Pancreas (tissue), 10 donors: ENCODE measurements around the gene TNNI2. TPM values are rescaled to one million over a fixed set of nuclear protein-coding genes. Genes with fewer than 3 reads are reported as not detected.
A peak's percentile ranks its signal among the peaks of the same experiment; 100 is the strongest.

Experiments
- ATAC-seq, 4 donors: fragments of 200-7000 bp; cut with Tn5 transposase; one replicate each; pipeline versions ENCODE4 v1.8.0 to v1.9.1; 2020; ENCODE audit warnings: mild to moderate bottlenecking in 4 of 4, moderate library complexity in 4 of 4
- DNase-seq, 6 donors: peaks; one replicate each; pipeline ENCODE4 v3.0.0-alpha.2; 2020
- FAIRE-seq: peaks from 2 replicates; lab custom pipeline; 2012; peaks lifted over from hg19 to GRCh38; lab: Jason Lieb, UNC
- H3K27ac ChIP-seq, 4 donors: fragments of 200-600 bp; sonication (generic); 1 replicate in 3 of 4; 2 replicates in 1 of 4; pipeline versions ENCODE4 v1.5.0 to v1.8.0; 2020
- H3K27me3 ChIP-seq, 4 donors: fragments of 200-600 bp; one replicate each; pipeline ENCODE4 v1.8.0; 2021
- H3K36me3 ChIP-seq, 3 donors: fragments of 200-600 bp; sonication (generic) in 1 of 3; one replicate each; pipeline versions ENCODE4 v1.5.0 to v1.8.0; 2020 to 2021
- H3K4me1 ChIP-seq, 3 donors: fragments of 200-600 bp; one replicate each; pipeline ENCODE4 v1.8.0; 2021
- H3K4me3 ChIP-seq, 4 donors: fragments of 200-600 bp; sonication (generic) in 2 of 4; one replicate each; pipeline versions ENCODE4 v1.5.0 to v1.8.0; 2020 to 2021
- H3K9me3 ChIP-seq, 4 donors: fragments of 200-600 bp; one replicate each; pipeline ENCODE4 v1.8.0; 2021
- WGBS, 2 donors: extraction: QIAGEN DNeasy Blood & Tissue Kit; methylation state at CpG; one replicate each; pipeline ENCODE4 v1.1.7; 2013; 5-methylcytosine and 5-hydroxymethylcytosine counted together
- intact Hi-C, 3 donors: fragments of 100-400 bp; cut with DNase I; formaldehyde crosslinking; loops; one replicate each; pipeline versions ENCODE4 v1.11.1 to v1.14.2; 2022
- polyA plus RNA-seq, 2 donors: library from polyadenylated mRNA; stranded (reverse); fragments of 200-250 nt; gene quantifications; one replicate each; pipeline ENCODE4 v1.2.3, GENCODE V29; 2013
- total RNA-seq, 6 donors: library from RNA; stranded (reverse); fragmentation: NEBNext Ultra II Directional in 4 of 6; extraction: Animal tissue kit (Norgen Biotek cat#: 25700) in 4 of 6; gene quantifications; one replicate each; pipeline versions ENCODE4 v1.2.1 to v1.2.4, GENCODE V29; 2021 to 2023
- TF ChIP-seq, protein P1 (sequence below), 4 donors: fragments of 200-600 bp; sonication (generic) in 3 of 4; IDR thresholded peaks; one replicate each; pipeline versions ENCODE4 v1.5.0 to v1.8.0; 2021; ENCODE audit warnings: antibody characterized with exemption in 4 of 4
- donor health status: healthy with polysubstance abuse.
- donor health status: DM: no; HTN: no; CAD: no; lungs with moderate emphysema.
- donor health status: DM: no; HTN: no; CAD: no.
- donor health status: control.
- donor health status: control.
- donor health status: Bipolar disorder and iron deficiency.
- donor health status: DM: yes; HTN: yes; CAD: no.
- donor health status: DM: no; HTN: no; CAD: no.
- donor health status: DM: no; HTN: no; CAD: no.
- donor health status: DM: yes; HTN: yes; CAD: no.

The TNNI2 gene
- total and polyA plus RNA-seq, 8 donors: 2.5 to 57.4 (median 6.6) TPM; not detected in 1

DNA sequence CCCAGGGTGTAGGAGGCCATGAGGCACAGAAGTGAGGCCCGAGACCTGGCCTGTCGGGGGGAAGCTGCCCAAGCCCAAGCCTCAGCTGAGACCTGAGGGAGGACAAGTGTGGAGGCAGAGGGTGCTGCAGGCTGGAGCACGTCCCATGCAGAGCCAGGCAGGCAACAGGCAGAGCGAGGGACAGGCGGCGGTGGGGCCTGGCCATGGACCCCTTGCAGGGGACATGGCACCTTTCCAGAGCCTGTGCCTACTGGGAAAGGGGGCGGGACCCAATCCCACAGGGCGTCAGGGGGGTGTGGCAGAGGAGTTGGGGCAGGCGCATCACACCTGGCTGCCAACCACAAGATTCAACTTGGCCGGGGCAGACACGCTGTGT is 4.3 kb downstream of the TNNI2 start:
- Histone ChIP-seq H3K9me3 (no peaks in the 10 kb centered on the region), H3K36me3 (no peaks in the 10 kb centered on the region), H3K27ac (peak overlapping the region; percentile 83 to 97 (median 94)), H3K27me3 (no peaks in the 10 kb centered on the region), H3K4me3 (no peak overlapping the region), H3K4me1 (peaks cover 27 to 58% (median 54%) of the 10 kb centered on the region in 3 donors)
- 51 to 56% methylated on average over 10 to 11 of the region's 11 CpGs for WGBS, 2 donors
- TF ChIP-seq, protein P1, sequence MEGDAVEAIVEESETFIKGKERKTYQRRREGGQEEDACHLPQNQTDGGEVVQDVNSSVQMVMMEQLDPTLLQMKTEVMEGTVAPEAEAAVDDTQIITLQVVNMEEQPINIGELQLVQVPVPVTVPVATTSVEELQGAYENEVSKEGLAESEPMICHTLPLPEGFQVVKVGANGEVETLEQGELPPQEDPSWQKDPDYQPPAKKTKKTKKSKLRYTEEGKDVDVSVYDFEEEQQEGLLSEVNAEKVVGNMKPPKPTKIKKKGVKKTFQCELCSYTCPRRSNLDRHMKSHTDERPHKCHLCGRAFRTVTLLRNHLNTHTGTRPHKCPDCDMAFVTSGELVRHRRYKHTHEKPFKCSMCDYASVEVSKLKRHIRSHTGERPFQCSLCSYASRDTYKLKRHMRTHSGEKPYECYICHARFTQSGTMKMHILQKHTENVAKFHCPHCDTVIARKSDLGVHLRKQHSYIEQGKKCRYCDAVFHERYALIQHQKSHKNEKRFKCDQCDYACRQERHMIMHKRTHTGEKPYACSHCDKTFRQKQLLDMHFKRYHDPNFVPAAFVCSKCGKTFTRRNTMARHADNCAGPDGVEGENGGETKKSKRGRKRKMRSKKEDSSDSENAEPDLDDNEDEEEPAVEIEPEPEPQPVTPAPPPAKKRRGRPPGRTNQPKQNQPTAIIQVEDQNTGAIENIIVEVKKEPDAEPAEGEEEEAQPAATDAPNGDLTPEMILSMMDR (IDR thresholded peaks at IDR 0.05): no peak
- intact Hi-C loops: no loop called here
- peak in 2 of 6 donors; percentile 63 for DNase-seq
- FAIRE-seq: no peak
- peak; percentile 6 to 23 (median 16) for ATAC-seq

DNA sequence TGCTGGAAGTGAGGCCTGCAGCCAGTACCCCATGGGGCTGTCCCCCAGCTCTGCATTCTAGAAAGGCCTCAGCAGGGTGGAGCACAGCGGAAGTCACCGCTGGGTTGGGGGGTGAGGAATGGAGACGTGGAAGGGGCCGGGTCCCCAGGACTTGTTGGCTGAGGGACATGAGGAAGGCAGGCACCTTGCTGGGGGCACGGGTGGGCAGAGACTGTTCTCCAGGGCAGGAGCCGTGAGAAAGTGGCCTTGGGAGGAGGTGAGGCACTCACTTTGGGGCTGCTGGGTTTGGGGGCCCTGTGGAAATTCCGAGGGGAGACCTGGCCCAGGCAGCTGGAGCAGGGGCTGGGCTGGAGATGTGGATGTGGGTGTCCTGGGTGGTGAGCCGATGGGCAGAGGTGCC is 5.0 kb downstream of the TNNI2 start:
- ATAC-seq: no peak

DNA sequence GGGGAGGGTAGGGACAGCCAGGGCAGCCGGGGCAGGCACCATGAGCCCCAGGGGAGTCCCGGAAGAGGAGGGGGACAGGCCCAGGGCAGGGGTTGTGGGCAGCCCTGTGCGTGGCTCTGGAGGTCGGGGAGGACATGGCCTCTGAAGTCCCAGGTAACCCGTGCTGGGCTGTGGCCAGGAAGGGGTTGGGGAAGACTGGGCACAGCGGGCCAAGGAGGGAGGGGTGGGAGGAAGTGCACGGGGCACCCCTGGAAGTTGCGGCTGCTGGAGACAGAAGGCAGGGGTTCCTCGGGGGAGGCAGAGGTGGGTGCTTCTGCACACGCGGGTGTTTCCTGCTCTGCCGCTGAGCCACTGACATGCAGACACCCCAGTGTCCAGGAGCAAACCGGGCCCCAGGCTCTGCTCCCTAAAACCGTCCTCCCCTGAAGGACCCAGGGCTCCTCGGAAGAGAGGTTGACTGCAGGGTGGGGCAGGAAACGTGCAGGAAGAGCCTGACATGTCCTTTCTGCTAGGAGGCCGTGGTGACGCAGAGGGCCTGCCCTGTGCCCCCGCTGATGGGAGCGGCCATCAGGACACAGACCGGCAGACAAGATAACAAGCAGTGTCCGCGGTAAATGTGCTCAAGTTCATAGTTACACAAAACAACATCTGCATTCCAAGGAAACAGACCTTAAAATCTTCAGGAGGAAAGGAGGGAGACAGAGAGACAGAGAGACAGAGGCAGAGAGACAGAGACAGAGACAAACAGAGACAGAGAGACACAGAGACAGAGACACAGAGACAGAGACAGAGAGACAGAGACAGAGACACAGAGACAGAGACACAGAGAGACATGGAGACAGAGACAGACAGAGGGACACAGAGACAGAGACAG is 5.7 kb downstream of the TNNI2 start:
- peaks cover 27 to 54% (median 54%) of the 10 kb centered on the region in 3 donors for H3K4me1 ChIP-seq
- WGBS, 2 donors: 58 to 75% methylated on average over 23 of the region's 23 CpGs
- intact Hi-C loops: no loop called here
- H3K27ac ChIP-seq: peak overlapping the region; percentile 83 to 97 (median 94)
- H3K27me3 ChIP-seq: no peaks in the 10 kb centered on the region
- peak in 3 of 6 donors; percentile 51 to 79 (median 59) for DNase-seq
- no peaks in the 10 kb centered on the region for H3K36me3 ChIP-seq
- H3K4me3 ChIP-seq: no peak overlapping the region
- TF ChIP-seq, protein P1 (IDR thresholded peaks at IDR 0.05): no peak
- no peak for ATAC-seq
- no peak for FAIRE-seq
- no peaks in the 10 kb centered on the region for H3K9me3 ChIP-seq

More for the DNA sequence above, 5.0 kb downstream of the TNNI2 start:
- H3K4me1 ChIP-seq: peaks cover 27 to 58% (median 54%) of the 10 kb centered on the region in 3 donors
- H3K9me3 ChIP-seq: no peaks in the 10 kb centered on the region
- no peak overlapping the region for H3K4me3 ChIP-seq
- H3K27ac ChIP-seq: peak overlapping the region; percentile 83 to 97 (median 94)
- FAIRE-seq (no peak), DNase-seq (peak in 3 of 6 donors; percentile 49 to 60 (median 55))
- no peaks in the 10 kb centered on the region for H3K36me3 ChIP-seq
- WGBS, 2 donors: 78 to 90% methylated on average over 8 of the region's 8 CpGs
- H3K27me3 ChIP-seq: no peaks in the 10 kb centered on the region
- intact Hi-C loops: no loop called here
- TF ChIP-seq, protein P1 (IDR thresholded peaks at IDR 0.05): no peak

DNA sequence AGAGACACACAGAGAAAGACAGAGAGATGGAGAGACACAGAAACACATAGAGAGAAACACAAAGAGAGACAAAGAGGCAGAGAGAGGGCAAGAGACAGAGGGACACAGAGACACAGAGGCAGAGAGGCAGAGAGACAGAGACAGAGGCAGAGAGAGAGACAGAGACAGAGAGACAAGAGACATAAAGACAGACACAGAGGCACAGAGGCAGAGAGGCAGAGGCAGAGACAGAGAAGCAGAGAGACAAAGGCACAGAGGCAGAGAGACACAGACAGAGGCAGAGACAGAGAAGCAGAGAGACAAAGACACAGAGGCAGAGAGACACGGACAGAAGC is 6.3 kb downstream of the TNNI2 start:
- ATAC-seq (no peak), FAIRE-seq (no peak), DNase-seq (peak in 1 of 6 donors; percentile 4)
- no peaks in the 10 kb centered on the region for H3K36me3 ChIP-seq
- H3K4me3 ChIP-seq: no peak overlapping the region
- H3K9me3 ChIP-seq: no peaks in the 10 kb centered on the region
- H3K4me1 ChIP-seq: peaks cover 27 to 54% (median 53%) of the 10 kb centered on the region in 3 donors
- TF ChIP-seq, protein P1 (IDR thresholded peaks at IDR 0.05): no peak
- intact Hi-C loops: no loop called here
- 72 to 74% methylated on average over 1 of the region's 1 CpG for WGBS, 2 donors
- H3K27me3 ChIP-seq: no peaks in the 10 kb centered on the region
- H3K27ac ChIP-seq: peak overlapping the region; percentile 39 to 97 (median 94)
